HG02884 (cell line): ENCODE results near the gene MET.
A peak's percentile ranks its signal among the peaks of the same experiment; 100 is the strongest.
"Not testable (repeated sequence)": the region's sequence is repeated elsewhere in the genome, so short reads cannot be mapped to it uniquely, and the experiment has no call there.

Source experiments
- ATAC-seq: cut with Tn5 transposase; IDR thresholded peaks from one replicate; pipeline ENCODE4 v1.9.1; 2021; ENCODE audit warnings: mild to moderate bottlenecking, moderate library complexity; ENCODE audit not compliant: unreplicated experiment

MET gene

GRCh38 chr7:116743835-116744234, 71.8 kb downstream of the MET start:
- not testable (repeated sequence) for ATAC-seq

DNA sequence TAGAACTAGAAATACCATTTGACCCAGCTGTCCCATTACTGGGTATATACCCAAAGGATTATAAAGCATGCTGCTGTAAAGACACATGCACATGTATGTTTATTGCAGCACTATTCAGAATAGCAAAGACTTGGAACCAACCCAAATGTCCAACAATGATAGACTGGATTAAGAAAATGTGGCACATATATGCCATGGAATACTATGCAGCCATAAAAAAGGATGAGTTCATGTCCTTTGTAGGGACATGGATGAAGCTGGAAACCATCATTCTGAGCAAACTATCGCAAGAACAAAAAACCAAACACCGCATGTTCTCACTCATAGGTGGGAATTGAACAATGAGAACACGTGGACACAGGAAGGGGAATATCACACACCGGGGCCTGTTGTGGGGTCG, 74.4 kb downstream of the MET start:
- not testable (repeated sequence) for ATAC-seq

DNA sequence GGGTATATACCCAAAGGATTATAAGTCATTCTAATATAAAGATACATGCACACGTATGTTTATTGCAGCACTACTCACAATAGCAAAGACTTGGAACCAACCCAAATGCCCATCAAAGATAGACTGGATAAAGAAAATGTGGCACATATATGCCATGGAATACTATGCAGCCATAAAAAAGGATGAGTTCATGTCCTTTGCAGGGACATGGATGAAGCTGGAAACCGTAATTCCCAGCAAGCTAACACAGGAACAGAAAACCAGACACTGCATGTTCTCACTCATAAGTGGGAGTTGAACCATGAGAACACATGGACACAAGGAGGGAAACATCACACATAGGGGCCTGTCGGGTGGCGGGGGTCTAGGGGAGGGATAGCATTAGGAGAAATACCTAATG, 79.1 kb downstream of the MET start:
- ATAC-seq, result not testable (repeated sequence)

- no peak for ATAC-seq
Observed at GRCh38 chr7:116752305-116753074, 80.5 kb downstream of the MET start.

GRCh38 chr7:116753130-116753529, 81.1 kb downstream of the MET start:
- no peak for ATAC-seq

- ATAC-seq, result no peak
Observed at GRCh38 chr7:116754186-116754585, 82.2 kb downstream of the MET start.

GRCh38 chr7:116757283-116757682, 85.3 kb downstream of the MET start:
- no peak for ATAC-seq

DNA sequence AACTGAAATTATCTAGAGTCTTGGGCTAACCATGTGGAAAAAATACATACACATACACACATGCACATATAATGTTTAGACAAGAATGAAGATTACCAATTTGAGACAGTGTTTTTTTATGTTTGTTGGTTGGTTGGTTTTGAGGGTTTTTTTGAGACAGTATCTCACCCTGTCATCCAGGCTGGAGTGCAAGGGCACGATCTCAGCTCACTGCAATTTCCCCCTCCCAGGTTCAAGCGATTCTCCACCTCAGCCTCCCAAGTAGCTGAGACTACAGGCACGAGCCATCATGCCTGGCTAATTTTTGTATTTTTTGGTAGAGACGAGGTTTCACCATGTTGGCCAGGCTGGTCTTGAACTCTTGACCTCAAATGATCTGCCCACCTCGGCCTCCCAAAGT, 87.6 kb downstream of the MET start:
- not testable (repeated sequence) for ATAC-seq

GRCh38 chr7:116762971-116763370, 91.0 kb downstream of the MET start:
- ATAC-seq, result no peak

GRCh38 chr7:116763647-116764046, 91.7 kb downstream of the MET start:
- ATAC-seq, result no peak

DNA sequence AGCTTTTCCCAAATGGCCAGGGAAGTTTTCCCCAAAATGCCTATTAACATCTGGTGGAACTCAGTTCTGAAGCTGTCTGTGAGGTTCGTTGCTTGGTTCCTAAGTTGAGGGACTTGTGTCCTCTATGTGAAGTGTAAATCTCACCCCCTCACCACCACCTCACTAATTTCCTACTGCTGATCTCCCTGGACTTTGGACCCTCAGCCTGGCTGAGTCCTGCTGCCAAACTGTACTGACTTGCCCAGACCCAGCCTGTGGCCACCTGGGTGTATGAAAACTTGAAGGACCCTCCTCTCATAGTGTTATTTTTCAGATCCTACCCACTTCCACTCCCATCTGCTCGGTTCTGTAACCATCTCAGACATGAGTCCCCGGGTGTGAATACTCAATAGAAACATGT, 94.9 kb downstream of the MET start:
- ATAC-seq, result no peak

DNA sequence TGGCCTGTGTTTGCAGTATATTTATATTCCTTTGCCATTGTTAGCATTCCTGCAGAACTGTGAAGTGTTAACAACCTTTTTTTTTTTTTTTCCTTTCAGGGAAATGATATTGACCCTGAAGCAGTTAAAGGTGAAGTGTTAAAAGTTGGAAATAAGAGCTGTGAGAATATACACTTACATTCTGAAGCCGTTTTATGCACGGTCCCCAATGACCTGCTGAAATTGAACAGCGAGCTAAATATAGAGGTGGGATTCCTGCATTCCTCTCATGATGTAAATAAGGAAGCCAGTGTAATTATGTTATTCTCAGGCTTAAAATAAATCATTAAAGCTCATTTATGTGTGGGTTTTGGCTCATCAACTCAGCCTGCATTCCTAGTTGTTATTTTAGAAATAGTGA, 97.5 kb downstream of the MET start:
- ATAC-seq, result no peak

DNA sequence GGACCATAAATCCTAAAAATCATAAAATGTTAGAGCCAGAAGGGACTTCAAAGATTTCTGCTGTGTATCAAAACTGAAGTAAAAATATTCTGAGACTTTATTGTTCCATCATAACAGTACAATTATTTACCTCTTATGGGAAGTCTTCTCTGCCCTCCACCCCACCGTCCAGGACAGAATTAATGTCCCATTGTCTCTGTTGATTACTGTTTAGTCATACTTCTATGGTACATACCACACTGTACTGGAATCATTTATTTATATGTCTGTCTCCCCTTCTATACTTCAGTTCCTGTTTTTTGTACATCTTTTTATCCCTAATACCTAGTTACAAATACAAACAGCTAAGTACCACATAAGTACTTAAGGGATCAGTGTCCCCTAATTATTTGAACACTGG, 98.9 kb downstream of the MET start:
- ATAC-seq, result no peak

DNA sequence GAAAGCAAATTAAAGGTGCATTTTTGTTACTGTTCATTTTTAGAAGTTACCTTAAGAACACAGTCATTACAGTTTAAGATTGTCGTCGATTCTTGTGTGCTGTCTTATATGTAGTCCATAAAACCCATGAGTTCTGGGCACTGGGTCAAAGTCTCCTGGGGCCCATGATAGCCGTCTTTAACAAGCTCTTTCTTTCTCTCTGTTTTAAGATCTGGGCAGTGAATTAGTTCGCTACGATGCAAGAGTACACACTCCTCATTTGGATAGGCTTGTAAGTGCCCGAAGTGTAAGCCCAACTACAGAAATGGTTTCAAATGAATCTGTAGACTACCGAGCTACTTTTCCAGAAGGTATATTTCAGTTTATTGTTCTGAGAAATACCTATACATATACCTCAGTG, 99.6 kb downstream of the MET start:
- ATAC-seq, result no peak

DNA sequence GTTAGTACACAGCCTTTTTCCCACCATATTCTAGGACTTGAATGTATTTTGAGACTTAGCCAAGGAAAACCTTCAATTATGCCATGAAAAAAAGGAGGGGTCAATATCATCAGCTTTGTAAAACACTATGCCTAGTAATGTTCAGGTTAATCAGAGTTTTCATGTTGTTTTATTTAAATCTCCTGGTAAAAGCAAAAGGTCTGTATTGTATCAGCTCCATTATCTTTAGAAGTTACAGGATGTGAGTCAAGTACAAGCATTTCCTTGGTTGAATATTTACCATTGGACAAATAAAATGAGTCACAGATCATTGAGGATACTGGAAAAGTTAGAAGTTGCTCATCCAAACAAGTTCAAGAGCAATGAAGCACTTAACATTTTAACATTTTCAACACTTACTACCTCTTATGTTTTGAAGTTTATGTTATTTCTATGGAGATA, 100.4 kb downstream of the MET start:
- ATAC-seq, result no peak

- ATAC-seq, result no peak
Observed at GRCh38 chr7:116772926-116773749, 101.1 kb downstream of the MET start.

DNA sequence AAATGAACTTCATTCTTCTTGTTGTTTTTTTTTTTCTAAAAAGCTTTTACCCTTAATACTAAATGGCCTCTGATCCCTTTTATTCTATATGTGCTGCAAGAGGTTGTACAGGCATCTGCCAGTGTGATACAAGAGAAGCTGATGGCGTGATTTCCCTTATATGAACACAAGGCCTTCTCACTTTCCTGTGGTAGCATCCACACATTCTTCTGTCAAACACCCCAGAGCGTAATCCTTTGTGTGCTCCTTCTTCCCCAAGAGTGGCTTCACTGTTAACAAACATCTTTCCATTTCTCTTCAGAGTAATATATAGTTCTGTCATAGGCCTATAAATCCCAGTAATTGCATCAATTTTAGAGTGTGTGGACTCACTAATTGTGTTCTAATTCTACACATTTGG, 104.0 kb downstream of the MET start:
- no peak for ATAC-seq

DNA sequence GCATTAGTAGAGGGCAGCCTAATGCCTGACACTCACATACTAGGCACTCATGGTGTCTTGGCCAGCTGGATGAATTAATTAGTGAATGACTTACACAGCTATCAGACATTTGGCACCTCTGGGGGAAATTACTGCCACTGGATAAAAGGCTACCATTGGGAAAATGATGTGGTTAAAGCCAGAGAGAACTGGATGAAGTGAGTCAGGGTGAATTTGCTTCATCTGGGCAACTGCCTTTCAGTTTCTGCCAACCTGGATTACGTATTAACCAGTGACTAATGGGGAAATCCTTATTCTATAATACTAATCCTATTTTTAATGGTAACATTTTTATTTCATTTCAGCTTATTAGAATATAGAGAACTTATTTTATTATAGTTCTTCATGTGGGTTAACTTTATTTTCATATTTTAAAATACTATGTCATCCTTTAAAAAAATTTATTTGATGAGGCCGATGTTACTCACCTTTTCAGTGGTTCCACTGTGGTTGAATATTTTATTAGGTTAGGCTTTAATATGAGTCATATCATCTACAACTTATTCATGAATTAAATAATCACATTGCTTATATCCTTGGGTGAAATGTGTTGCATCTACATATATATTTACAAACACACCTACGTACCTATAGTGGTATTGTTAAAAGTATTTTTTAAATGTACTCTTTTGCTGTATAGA, 104.8 kb downstream of the MET start:
- ATAC-seq, result peak; percentile 53

GRCh38 chr7:116777651-116778281, 105.8 kb downstream of the MET start:
- no peak for ATAC-seq

GRCh38 chr7:116779216-116779615, 107.2 kb downstream of the MET start:
- ATAC-seq, result no peak

DNA sequence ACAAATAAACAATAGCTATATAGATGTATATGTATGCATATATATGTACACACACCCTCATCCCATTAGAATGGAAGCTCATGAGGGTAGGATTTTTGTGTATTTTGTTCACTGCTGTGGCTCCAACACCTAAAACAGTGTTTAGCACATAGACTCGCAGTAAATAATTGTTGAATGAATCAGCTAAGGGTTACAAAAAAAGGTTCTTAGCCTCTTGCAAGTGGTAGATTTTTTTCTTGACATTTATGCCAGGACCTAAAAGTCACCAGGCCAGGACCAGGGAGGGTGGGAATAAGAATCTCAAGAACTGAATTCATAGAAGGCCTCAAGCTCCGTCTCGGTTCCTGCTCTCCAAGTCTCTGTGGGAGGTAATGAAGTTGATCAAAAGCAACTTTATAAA, 107.9 kb downstream of the MET start:
- ATAC-seq, result no peak
